Activated T-helper 1 cell treated with anti-CD3 and anti-CD28 coated beads, Interleukin-12 subunit alpha, Interleukin-12 subunit beta, Interleukin-2, Interleukin-4 antibody, amounts not matched to agents 30 ng/mL and 10 ng/mL and 1 ng/mL, durations not matched to agents 14 hours and 24 hours and 36 hours (primary cell): ENCODE measurements around the gene GLRA1. TPM values are rescaled to one million over a fixed set of nuclear protein-coding genes. Genes with fewer than 3 reads are reported as not detected.

ENCODE experiments used
- DNase-seq: peaks from one replicate; pipeline ENCODE4 v3.0.0; 2021; ENCODE audit warnings: low spot score
- H3K27ac Mint-ChIP-seq: one replicate; pipeline ENCODE4 v1.8.0; 2021; ENCODE audit warnings: mild to moderate bottlenecking, mixed read lengths
- H3K27me3 Mint-ChIP-seq: one replicate; pipeline ENCODE4 v1.8.0; 2022; ENCODE audit warnings: mild to moderate bottlenecking, moderate library complexity, mixed read lengths; ENCODE audit not compliant: insufficient read depth
- H3K36me3 Mint-ChIP-seq: one replicate; pipeline ENCODE4 v1.8.0; 2021; ENCODE audit warnings: low read depth, mixed read lengths
- H3K4me1 Mint-ChIP-seq: one replicate; pipeline ENCODE4 v1.8.0; 2021; ENCODE audit warnings: low read depth, mixed read lengths
- H3K4me3 Mint-ChIP-seq: one replicate; pipeline ENCODE4 v1.8.0; 2021; ENCODE audit warnings: mild to moderate bottlenecking, moderate library complexity, mixed read lengths
- H3K9me3 Mint-ChIP-seq: one replicate; pipeline ENCODE4 v1.8.0; 2021; ENCODE audit warnings: mixed read lengths
- intact Hi-C: fragments of 100-400 bp; cut with micrococcal nuclease; formaldehyde crosslinking; loops from one replicate; pipeline ENCODE4 v1.15.1; 2024
- total RNA-seq: library from RNA; stranded (reverse); gene quantifications from 2 replicates; pipeline ENCODE4 v1.2.3, GENCODE V29; 2022

GLRA1 gene
- not detected in 2 replicates for total RNA-seq

- intact Hi-C loops = no loop called here
- no peak within 1 kb of the TSS for H3K4me3 Mint-ChIP-seq
- no peak within 1 kb of the TSS for H3K27ac Mint-ChIP-seq
- peaks cover 2% of the 10 kb centered on the region for H3K27me3 Mint-ChIP-seq
- no peaks in the 10 kb centered on the region for H3K36me3 Mint-ChIP-seq
- H3K4me1 Mint-ChIP-seq = no peaks in the 10 kb centered on the region
- H3K9me3 Mint-ChIP-seq = no peaks in the 10 kb centered on the region
- peak; percentile 26 for DNase-seq
Measured at GRCh38 chr5:151924564-151925301, at the start of gene GLRA1. TSS of gene GLRA1 (minus strand) at chr5:151924851. CDS start at chr5:151924549, 302 bp downstream.

- no peaks in the 10 kb centered on the region for H3K36me3 Mint-ChIP-seq
- H3K27ac Mint-ChIP-seq = no peak overlapping the region
- no peaks in the 10 kb centered on the region for H3K27me3 Mint-ChIP-seq
- H3K9me3 Mint-ChIP-seq = no peaks in the 10 kb centered on the region
- no peak overlapping the region for H3K4me3 Mint-ChIP-seq
- DNase-seq = no peak
- intact Hi-C loops = no loop called here
- H3K4me1 Mint-ChIP-seq = no peaks in the 10 kb centered on the region
Measured at GRCh38 chr5:151970885-151971284, 46.2 kb upstream of the GLRA1 start.

GRCh38 chr5:151967865-151968264, 43.2 kb upstream of the GLRA1 start:
- H3K4me3 Mint-ChIP-seq = no peak overlapping the region
- H3K27ac Mint-ChIP-seq = no peak overlapping the region
- no peaks in the 10 kb centered on the region for H3K4me1 Mint-ChIP-seq
- no peaks in the 10 kb centered on the region for H3K27me3 Mint-ChIP-seq
- H3K9me3 Mint-ChIP-seq = no peaks in the 10 kb centered on the region
- DNase-seq = no peak
- no peaks in the 10 kb centered on the region for H3K36me3 Mint-ChIP-seq
- intact Hi-C loops = no loop called here

GRCh38 chr5:151966046-151966445, 41.4 kb upstream of the GLRA1 start:
- Mint-ChIP-seq H3K4me3 (no peak overlapping the region), H3K36me3 (no peaks in the 10 kb centered on the region), H3K27ac (no peak overlapping the region), H3K27me3 (no peaks in the 10 kb centered on the region), H3K4me1 (no peaks in the 10 kb centered on the region), H3K9me3 (no peaks in the 10 kb centered on the region)
- intact Hi-C loops = no loop called here
- DNase-seq = no peak

GRCh38 chr5:151964471-151964870, 39.8 kb upstream of the GLRA1 start:
- H3K36me3 Mint-ChIP-seq = no peaks in the 10 kb centered on the region
- intact Hi-C loops = no loop called here
- no peaks in the 10 kb centered on the region for H3K9me3 Mint-ChIP-seq
- no peak for DNase-seq
- no peaks in the 10 kb centered on the region for H3K27me3 Mint-ChIP-seq
- no peak overlapping the region for H3K4me3 Mint-ChIP-seq
- H3K27ac Mint-ChIP-seq = no peak overlapping the region
- H3K4me1 Mint-ChIP-seq = no peaks in the 10 kb centered on the region

GRCh38 chr5:151961557-151961956, 36.9 kb upstream of the GLRA1 start:
- no peaks in the 10 kb centered on the region for H3K36me3 Mint-ChIP-seq
- no peak overlapping the region for H3K4me3 Mint-ChIP-seq
- no peaks in the 10 kb centered on the region for H3K27me3 Mint-ChIP-seq
- intact Hi-C loops = no loop called here
- peaks cover 6% of the 10 kb centered on the region for H3K4me1 Mint-ChIP-seq
- no peak overlapping the region for H3K27ac Mint-ChIP-seq
- DNase-seq = no peak
- no peaks in the 10 kb centered on the region for H3K9me3 Mint-ChIP-seq

- Mint-ChIP-seq H3K4me1 (peaks cover 8% of the 10 kb centered on the region), H3K4me3 (no peak overlapping the region), H3K36me3 (no peaks in the 10 kb centered on the region), H3K27me3 (no peaks in the 10 kb centered on the region), H3K9me3 (no peaks in the 10 kb centered on the region), H3K27ac (no peak overlapping the region)
- no peak for DNase-seq
- intact Hi-C loops = no loop called here
Measured at GRCh38 chr5:151958111-151958510, 33.5 kb upstream of the GLRA1 start.

- DNase-seq = no peak
- Mint-ChIP-seq H3K27me3 (no peaks in the 10 kb centered on the region), H3K4me3 (no peak overlapping the region), H3K9me3 (no peaks in the 10 kb centered on the region), H3K4me1 (peaks cover 8% of the 10 kb centered on the region), H3K36me3 (no peaks in the 10 kb centered on the region), H3K27ac (no peak overlapping the region)
- intact Hi-C loops = no loop called here
Measured at GRCh38 chr5:151956725-151957124, 32.1 kb upstream of the GLRA1 start.

GRCh38 chr5:151954255-151954654, 29.6 kb upstream of the GLRA1 start:
- peaks cover 8% of the 10 kb centered on the region for H3K4me1 Mint-ChIP-seq
- no peak for DNase-seq

GRCh38 chr5:151953833-151954232, 29.2 kb upstream of the GLRA1 start:
- Mint-ChIP-seq H3K9me3 (no peaks in the 10 kb centered on the region), H3K4me1 (peaks cover 8% of the 10 kb centered on the region)

More at GRCh38 chr5:151954255-151954654, 29.6 kb upstream of the GLRA1 start:
- Mint-ChIP-seq H3K9me3 (no peaks in the 10 kb centered on the region), H3K36me3 (no peaks in the 10 kb centered on the region), H3K4me3 (no peak overlapping the region), H3K27me3 (peaks cover 2% of the 10 kb centered on the region), H3K27ac (no peak overlapping the region)
- intact Hi-C loops = no loop called here

GRCh38 chr5:151952238-151952637, 27.6 kb upstream of the GLRA1 start:
- H3K36me3 Mint-ChIP-seq = no peaks in the 10 kb centered on the region
- H3K27ac Mint-ChIP-seq = no peak overlapping the region
- peaks cover 8% of the 10 kb centered on the region for H3K4me1 Mint-ChIP-seq
- DNase-seq = no peak
- intact Hi-C loops = no loop called here
- H3K4me3 Mint-ChIP-seq = no peak overlapping the region
- H3K27me3 Mint-ChIP-seq = peaks cover 5% of the 10 kb centered on the region
- no peaks in the 10 kb centered on the region for H3K9me3 Mint-ChIP-seq

More at GRCh38 chr5:151953833-151954232, 29.2 kb upstream of the GLRA1 start:
- H3K27ac Mint-ChIP-seq = peak overlapping the region; percentile 24
- no peaks in the 10 kb centered on the region for H3K36me3 Mint-ChIP-seq
- H3K27me3 Mint-ChIP-seq = peaks cover 2% of the 10 kb centered on the region
- H3K4me3 Mint-ChIP-seq = no peak overlapping the region
- no peak for DNase-seq
- intact Hi-C loops = no loop called here

GRCh38 chr5:151950706-151951105, 26.1 kb upstream of the GLRA1 start:
- H3K27ac Mint-ChIP-seq = no peak overlapping the region
- no peaks in the 10 kb centered on the region for H3K36me3 Mint-ChIP-seq
- H3K27me3 Mint-ChIP-seq = peaks cover 5% of the 10 kb centered on the region
- no peak overlapping the region for H3K4me3 Mint-ChIP-seq
- DNase-seq = no peak
- intact Hi-C loops = no loop called here
- no peaks in the 10 kb centered on the region for H3K9me3 Mint-ChIP-seq
- H3K4me1 Mint-ChIP-seq = no peaks in the 10 kb centered on the region

- Mint-ChIP-seq H3K4me1 (no peaks in the 10 kb centered on the region), H3K27ac (no peak overlapping the region), H3K27me3 (peaks cover 5% of the 10 kb centered on the region), H3K4me3 (no peak overlapping the region), H3K9me3 (no peaks in the 10 kb centered on the region), H3K36me3 (no peaks in the 10 kb centered on the region)
- DNase-seq = no peak
- intact Hi-C loops = no loop called here
Measured at GRCh38 chr5:151949701-151950308, 25.2 kb upstream of the GLRA1 start.
